Heart left ventricle (tissue), 16 donors: ENCODE data around the gene ARSB. TPM values are rescaled to one million over a fixed set of nuclear protein-coding genes. Genes with fewer than 3 reads are reported as not detected.
"Not testable (repeated sequence)": the region's sequence is repeated elsewhere in the genome, so short reads cannot be mapped to it uniquely, and the experiment has no call there.

Experiments used
- ATAC-seq, 4 donors: fragments of 200-7000 bp; cut with Tn5 transposase; one replicate each; pipeline ENCODE4 v1.9.1; 2020 to 2022; ENCODE audit warnings: moderate library complexity in 4 of 4, mild to moderate bottlenecking in 3 of 4, moderate number of reproducible peaks in 1 of 4
- DNase-seq, 5 donors: peaks; one replicate each; pipeline ENCODE4 v3.0.0-alpha.2; 2020
- H3K27ac ChIP-seq, 12 donors: fragments of 200-600 bp; sonication (generic) in 4 of 12; one replicate each; pipeline versions ENCODE4 v1.5.0 to v1.8.0; 2016 to 2022; ENCODE audit warnings: mild to moderate bottlenecking in 2 of 12
- H3K27me3 ChIP-seq, 9 donors: fragments of 200-600 bp; sonication (generic) in 2 of 9; one replicate each; pipeline versions ENCODE4 v1.5.1 to v1.8.0; 2016 to 2022; ENCODE audit warnings: mild to moderate bottlenecking in 3 of 9
- H3K36me3 ChIP-seq, 9 donors: fragments of 200-600 bp; sonication (generic) in 2 of 9; one replicate each; pipeline versions ENCODE4 v1.5.0 to v1.8.0; 2018 to 2022; ENCODE audit warnings: mild to moderate bottlenecking in 2 of 9
- H3K4me1 ChIP-seq, 12 donors: fragments of 200-600 bp; sonication (generic) in 4 of 12; one replicate each; pipeline versions ENCODE4 v1.5.0 to v1.8.0; 2016 to 2022; ENCODE audit warnings: mild to moderate bottlenecking in 3 of 12
- H3K4me3 ChIP-seq, 12 donors: fragments of 200-600 bp; sonication (generic) in 4 of 12; one replicate each; pipeline versions ENCODE4 v1.5.0 to v1.8.0; 2017 to 2022; ENCODE audit warnings: mild to moderate bottlenecking in 9 of 12, moderate library complexity in 4 of 12
- H3K9me3 ChIP-seq, 12 donors: fragments of 200-600 bp; sonication (generic) in 4 of 12; one replicate each; pipeline versions ENCODE4 v1.5.0 to v1.8.0; 2016 to 2022; ENCODE audit warnings: mild to moderate bottlenecking in 1 of 12
- CTCF ChIP-seq, 12 donors: fragments of 200-600 bp; sonication (generic) in 4 of 12; IDR thresholded peaks; one replicate each; pipeline versions ENCODE4 v1.5.0 to v1.8.0; 2018 to 2022; ENCODE audit warnings: antibody characterized with exemption in 12 of 12, mild to moderate bottlenecking in 5 of 12
- POLR2A ChIP-seq, 2 donors: fragments of 450-650 bp; IDR thresholded peaks; one replicate each; pipeline ENCODE4 v1.6.1; 2017; ENCODE audit warnings: antibody characterized with exemption in 2 of 2, mild to moderate bottlenecking in 2 of 2, moderate library complexity in 2 of 2
- WGBS, 4 donors: extraction: QIAGEN DNeasy Blood & Tissue Kit in 2 of 4; methylation state at CpG; one replicate each; pipeline versions ENCODE4 v1.1.5 to v1.1.7; 2013 to 2018; 5-methylcytosine and 5-hydroxymethylcytosine counted together
- intact Hi-C, 10 donors: fragments of 100-400 bp; cut with DNase I; formaldehyde crosslinking; loops; one replicate each; pipeline versions ENCODE4 v1.11.1 to v1.14.2; 2022
- polyA plus RNA-seq, 2 donors: library from polyadenylated mRNA; stranded (reverse); fragments of 200-250 nt; gene quantifications; one replicate each; pipeline ENCODE4 v1.2.3, GENCODE V29; 2013
- total RNA-seq, 9 donors: library from RNA; depleted of rRNA in 2 of 9; stranded (reverse); fragments of >200 nt in 2 of 9; fragmentation: NEBNext Ultra II Directional in 3 of 9; extraction: Animal tissue kit (Norgen Biotek cat#: 25700) in 3 of 9; gene quantifications; one replicate each; pipeline versions ENCODE4 v1.1.0 to v1.2.4, GENCODE V29; 2016 to 2023
- donor health status: ischemic (EF 13 %, LVEDD 7.1; RV severe dilation, severe dysfunction).
- donor health status: healthy with polysubstance abuse.
- donor health status: DM: no; HTN: yes; CAD: no.
- donor health status: DM: no; HTN: no; CAD: no.
- donor health status: ischemic (EF 25% LVEDD 6.9; RV normal size, moderate dysfunction).
- donor health status: ischemic (EF 25% LVEDD 5.7; RV mildly dilated, moderate dysfunction).
- donor health status: healthy.
- donor health status: DM: yes; HTN: yes; CAD: no.
- donor health status: ischemic (EF 35%, LVEDD 5.7; RV mildly dilated, moderate dysfunction).
- donor health status: nonischemic (EF 11% LVEDD 7.7; RV severe dilation, severe dysfunction).
- donor health status: DM: yes; HTN: yes; CAD: no.
- donor health status: PGD.
- donor health status: ischemic (EF 29% LVEDD 5.4; RV normal size, mild dysfunction).
- donor health status: nonischemic (EF 23%, LVEDD 6.1; RV moderate dilation, normal function).

Gene ARSB
- total and polyA plus RNA-seq, 11 donors = 2.2 to 25.8 (median 14.4) TPM

- WGBS, 4 donors = 94 to 97% (median 96%) methylated on average over 5 of the region's 5 CpGs
- DNase-seq (no peak), ATAC-seq (no peak)
- H3K36me3 ChIP-seq = no peaks in the 10 kb centered on the region
- H3K4me3 ChIP-seq = no peak overlapping the region
- H3K27ac ChIP-seq = no peak overlapping the region
- no peaks in the 10 kb centered on the region for H3K9me3 ChIP-seq
- no peak for TF ChIP-seq POLR2A (IDR thresholded peaks at IDR 0.05)
- TF ChIP-seq CTCF (IDR thresholded peaks at IDR 0.05) = no peak
- H3K4me1 ChIP-seq = peaks cover 0 to 12% (median 0%) of the 10 kb centered on the region in 12 donors
- intact Hi-C loops = no loop called here
- H3K27me3 ChIP-seq = no peaks in the 10 kb centered on the region
These were observed 220.0 kb downstream of the ARSB start for GRCh38 chr5:78765116-78765515.

GRCh38 chr5:78763659-78764189 lies 221.4 kb downstream of the ARSB start:
- Histone ChIP-seq H3K4me3 (no peak overlapping the region), H3K27ac (no peak overlapping the region), H3K27me3 (no peaks in the 10 kb centered on the region), H3K4me1 (peaks cover 0 to 20% (median 0%) of the 10 kb centered on the region in 12 donors), H3K36me3 (no peaks in the 10 kb centered on the region), H3K9me3 (no peaks in the 10 kb centered on the region)
- DNase-seq (no peak), ATAC-seq (no peak)
- intact Hi-C loops = no loop called here
- TF ChIP-seq POLR2A (IDR thresholded peaks at IDR 0.05) = no peak
- no peak for TF ChIP-seq CTCF (IDR thresholded peaks at IDR 0.05)
- 79 to 86% (median 82%) methylated on average over 6 of the region's 6 CpGs for WGBS, 4 donors

- H3K27ac ChIP-seq, H3K9me3 ChIP-seq, H3K27me3 ChIP-seq, intact Hi-C loops, DNase-seq, ATAC-seq, H3K4me3 ChIP-seq, H3K36me3 ChIP-seq: not testable (repeated sequence)
- 87 to 98% (median 98%) methylated on average over 5 of the region's 5 CpGs for WGBS, 4 donors
- peaks cover 0 to 27% (median 0%) of the 10 kb centered on the region in 12 donors for H3K4me1 ChIP-seq
These were observed 222.4 kb downstream of the ARSB start for GRCh38 chr5:78762743-78763142.

GRCh38 chr5:78761840-78762239 lies 223.3 kb downstream of the ARSB start:
- DNase-seq (no peak), ATAC-seq (no peak)
- H3K36me3 ChIP-seq = no peaks in the 10 kb centered on the region
- H3K4me1 ChIP-seq = peaks cover 0 to 32% (median 0%) of the 10 kb centered on the region in 12 donors
- intact Hi-C loops = no loop called here
- WGBS, 4 donors = 89 to 91% (median 91%) methylated on average over 6 of the region's 6 CpGs
- no peaks in the 10 kb centered on the region for H3K27me3 ChIP-seq
- no peak overlapping the region for H3K27ac ChIP-seq
- no peaks in the 10 kb centered on the region for H3K9me3 ChIP-seq
- H3K4me3 ChIP-seq = no peak overlapping the region
- no peak for TF ChIP-seq CTCF (IDR thresholded peaks at IDR 0.05)
- TF ChIP-seq POLR2A (IDR thresholded peaks at IDR 0.05) = no peak

- TF ChIP-seq POLR2A (IDR thresholded peaks at IDR 0.05) = no peak
- TF ChIP-seq CTCF (IDR thresholded peaks at IDR 0.05) = no peak
- ATAC-seq = no peak
- H3K27ac ChIP-seq = no peak overlapping the region
These were observed 224.3 kb downstream of the ARSB start for GRCh38 chr5:78760770-78761169.

More at GRCh38 chr5:78760770-78761169, 224.3 kb downstream of the ARSB start:
- intact Hi-C loops = no loop called here
- Histone ChIP-seq H3K9me3 (no peaks in the 10 kb centered on the region), H3K36me3 (no peaks in the 10 kb centered on the region), H3K4me3 (no peak overlapping the region), H3K4me1 (peaks cover 0 to 32% (median 0%) of the 10 kb centered on the region in 12 donors), H3K27me3 (no peaks in the 10 kb centered on the region)
- DNase-seq = no peak
